HEK293 (cell line): ENCODE data around the gene KRTAP22-1.

Experiments used
- CTCF ChIP-seq: fragments of 450-650 bp; formaldehyde crosslinking; IDR thresholded peaks from 2 replicates; pipeline ENCODE4 v1.5.1; 2016; ENCODE audit warnings: missing biosample characterization, missing genetic modification characterization
- HOXC10 ChIP-seq: sonication (generic); formaldehyde crosslinking; IDR thresholded peaks from 2 replicates; pipeline ENCODE4 v1.8.1; 2023; ENCODE audit warnings: mild to moderate bottlenecking, missing genetic modification reagents
- PBX3 ChIP-seq: sonication (generic); formaldehyde crosslinking; IDR thresholded peaks from 2 replicates; pipeline ENCODE4 v1.8.1; 2022; ENCODE audit warnings: mild to moderate bottlenecking, moderate library complexity, missing genetic modification reagents

- TF ChIP-seq CTCF (tag by site-specific recombination): no peak
- no peak for TF ChIP-seq HOXC10 (CRISPR knock-in tag)
- TF ChIP-seq PBX3 (CRISPR knock-in tag): no peak
Observed at GRCh38 chr21:30552782-30553181, 48.1 kb upstream of the KRTAP22-1 start.
